GM18858 (cell line): ENCODE measurements around the gene EAF1.
"Not testable (repeated sequence)": the region's sequence is repeated elsewhere in the genome, so short reads cannot be mapped to it uniquely, and the experiment has no call there.

Experiments used
- ATAC-seq: cut with Tn5 transposase; IDR thresholded peaks from one replicate; pipeline ENCODE4 v1.9.1; 2021; ENCODE audit not compliant: unreplicated experiment

Gene EAF1

DNA sequence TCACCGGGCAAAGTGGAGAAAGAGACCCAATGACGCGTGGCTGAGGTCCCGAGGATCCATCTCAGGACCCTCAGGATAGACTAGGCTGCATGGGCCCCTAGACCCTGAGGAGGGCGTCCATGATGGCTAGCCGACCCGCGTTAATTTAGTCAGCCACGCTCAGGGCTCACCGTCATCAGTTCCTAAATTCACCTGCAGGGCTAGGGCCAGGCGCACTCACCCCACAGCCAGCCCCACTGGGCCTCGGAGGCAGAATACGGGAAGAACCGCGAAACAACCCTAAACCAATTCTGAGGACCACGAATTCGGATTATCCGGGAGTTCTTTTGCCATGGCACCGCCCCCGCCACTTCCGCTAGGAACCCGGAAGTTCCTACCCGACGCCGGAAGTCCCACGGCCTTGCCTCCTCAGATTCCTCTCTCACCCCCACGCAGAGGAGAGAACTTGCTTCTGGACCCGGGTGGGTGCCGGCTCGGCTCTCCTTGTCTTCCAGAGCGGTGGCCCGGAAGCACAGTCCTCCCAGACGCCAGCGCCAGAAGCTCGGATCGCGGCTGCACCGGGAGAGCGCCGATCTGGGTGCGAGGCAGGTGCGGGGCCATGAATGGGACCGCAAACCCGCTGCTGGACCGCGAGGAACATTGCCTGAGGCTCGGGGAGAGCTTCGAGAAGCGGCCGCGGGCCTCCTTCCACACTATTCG is at the start of gene EAF1, which contains the start of gene METTL6:
Gene EAF1 (plus strand): TSS at position 417 of the 699 bp plus-strand sequence. CDS start 182 bp downstream, at position 599.
Gene METTL6 (minus strand): TSS at position 363 of the 699 bp plus-strand sequence. CDS start 1,033 bp downstream, outside the sequence.
- peak; percentile 84 for ATAC-seq

DNA sequence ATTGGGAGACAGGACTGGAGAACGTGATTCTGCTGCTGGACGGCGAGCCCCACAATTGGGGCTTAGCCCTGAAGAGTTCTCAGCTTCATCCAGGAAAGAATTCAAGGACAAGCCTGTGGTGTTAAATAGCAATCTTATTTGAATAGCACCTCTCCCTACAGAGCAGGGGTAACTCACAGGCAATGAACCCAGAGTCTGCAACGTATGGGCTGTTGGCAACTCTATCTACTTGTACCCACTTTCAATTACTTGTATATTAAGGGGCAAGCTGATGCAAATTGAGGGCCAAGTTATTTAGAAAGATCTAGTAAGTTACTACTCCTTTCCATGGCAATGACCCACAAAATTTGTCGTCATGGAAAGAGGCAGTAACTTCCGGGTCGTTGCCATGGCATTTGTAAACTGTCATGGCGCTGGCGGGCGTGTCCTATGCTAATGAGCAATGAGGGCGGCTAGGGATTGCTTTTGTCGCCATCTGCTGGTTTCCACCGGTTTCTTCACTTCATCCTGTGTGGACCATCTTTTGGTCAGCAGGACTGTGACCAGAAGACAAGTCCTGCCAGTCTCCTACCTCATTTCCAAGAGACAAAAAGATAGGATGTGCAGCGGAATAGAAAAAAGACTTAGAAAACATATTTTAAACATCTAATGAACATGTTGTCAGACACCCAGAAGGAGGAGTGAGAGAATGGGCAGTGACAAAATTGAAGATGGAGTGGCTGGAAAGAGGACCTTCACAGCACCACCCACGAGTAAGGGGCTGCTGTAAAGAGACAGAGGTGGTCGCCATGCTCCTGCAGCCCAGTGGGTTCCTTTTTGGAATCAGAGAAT is 49.2 kb upstream of the EAF1 start:
- peak; percentile 77 for ATAC-seq

DNA sequence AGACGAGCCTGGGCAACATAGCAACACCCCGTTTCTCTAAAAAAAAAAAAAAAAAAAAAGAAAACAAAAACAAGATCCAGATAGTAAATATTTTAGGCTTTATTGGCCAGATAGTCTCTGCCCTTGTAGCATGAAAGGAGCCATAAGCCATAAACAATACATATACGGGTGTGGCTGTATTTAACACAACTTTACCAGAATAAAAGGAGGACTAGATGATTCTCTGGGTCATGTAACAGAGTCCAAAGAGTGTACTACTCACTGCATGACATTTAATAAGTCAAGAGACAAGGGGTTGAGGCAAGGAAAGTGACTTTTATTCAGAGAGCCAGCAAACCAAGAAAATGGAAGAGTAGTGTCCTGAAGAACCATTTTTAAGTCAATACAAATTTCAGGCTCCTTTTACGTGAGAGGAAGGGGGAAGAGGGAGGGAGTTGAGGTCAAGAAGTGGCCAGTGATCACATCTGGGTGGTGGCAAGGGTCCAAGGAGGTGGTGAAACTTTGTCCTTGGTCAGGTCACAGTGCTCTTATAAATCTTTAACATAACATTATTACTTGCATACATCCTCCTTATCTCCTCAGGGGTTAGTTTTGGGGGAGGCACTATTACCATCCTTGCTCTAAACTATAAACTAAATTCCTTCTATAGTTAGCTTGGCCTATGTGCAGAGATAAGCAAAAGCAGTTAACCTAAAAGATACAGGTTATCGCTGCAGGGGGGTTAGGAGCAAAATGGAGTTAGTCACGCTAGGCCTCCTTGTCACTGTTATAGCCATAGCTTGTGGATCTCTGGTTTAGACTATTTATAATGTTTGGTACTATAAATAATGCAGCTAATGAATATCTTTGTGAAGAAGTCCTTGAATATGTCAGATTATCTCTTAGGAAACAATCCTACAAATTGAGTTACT is 46.2 kb upstream of the EAF1 start:
- ATAC-seq = no peak

DNA sequence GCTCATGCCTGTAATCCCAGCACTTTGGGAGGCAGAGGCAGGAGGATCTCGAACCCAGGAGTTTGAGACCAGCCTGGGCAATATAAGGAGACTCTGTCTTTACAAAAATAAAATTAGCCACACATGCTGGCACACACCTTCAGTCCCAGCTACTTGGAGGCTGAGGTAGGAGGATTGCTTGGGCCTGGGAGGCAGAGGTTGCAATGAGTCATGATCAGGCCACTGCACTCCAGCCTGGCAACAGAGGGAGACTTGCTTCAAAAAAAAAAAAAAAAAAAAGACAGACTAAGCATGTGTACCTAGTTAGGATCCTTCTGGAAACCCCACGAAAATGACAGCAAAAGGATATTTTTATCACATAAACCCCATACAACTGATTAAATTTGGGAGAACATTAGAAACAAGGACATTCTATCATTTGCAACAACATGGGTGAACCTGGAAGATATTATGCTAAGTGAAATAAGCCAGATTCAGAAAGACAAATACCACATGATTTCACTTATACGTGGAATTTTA is 44.9 kb upstream of the EAF1 start:
- no peak for ATAC-seq

DNA sequence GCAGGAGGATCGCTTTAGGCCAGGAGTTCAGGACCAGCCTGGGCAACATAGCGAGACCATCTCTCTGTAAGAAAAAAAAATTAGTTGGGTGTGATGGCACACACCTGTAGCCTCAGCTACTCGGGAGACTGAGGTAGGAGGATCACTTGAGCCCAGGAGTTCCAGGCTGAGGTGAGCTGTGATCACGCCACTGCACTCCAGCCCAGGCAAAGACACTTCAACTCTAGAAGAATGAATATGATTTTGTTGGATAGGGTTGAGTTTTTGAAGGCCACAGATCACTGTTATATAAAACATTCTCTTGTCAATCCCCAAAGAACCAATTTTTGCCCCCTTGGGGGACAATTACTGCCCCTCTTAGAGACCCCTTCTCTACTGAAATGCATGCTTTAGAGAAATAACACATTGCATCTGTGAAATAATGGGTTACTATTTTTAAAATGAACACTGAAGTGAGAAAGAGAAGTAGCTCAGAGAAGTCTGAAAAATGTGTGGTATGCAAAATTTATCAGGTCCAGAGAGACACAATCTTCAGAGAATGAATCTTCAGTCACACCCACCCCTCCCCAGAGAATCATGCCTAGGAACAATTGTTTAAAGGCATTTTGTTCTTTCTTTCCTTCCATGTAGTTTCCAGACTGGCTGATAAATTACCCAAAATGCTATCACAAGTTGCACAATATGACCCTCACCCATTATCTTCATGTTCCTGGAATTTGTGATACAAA is 42.7 kb upstream of the EAF1 start:
- ATAC-seq = peak; percentile 87

DNA sequence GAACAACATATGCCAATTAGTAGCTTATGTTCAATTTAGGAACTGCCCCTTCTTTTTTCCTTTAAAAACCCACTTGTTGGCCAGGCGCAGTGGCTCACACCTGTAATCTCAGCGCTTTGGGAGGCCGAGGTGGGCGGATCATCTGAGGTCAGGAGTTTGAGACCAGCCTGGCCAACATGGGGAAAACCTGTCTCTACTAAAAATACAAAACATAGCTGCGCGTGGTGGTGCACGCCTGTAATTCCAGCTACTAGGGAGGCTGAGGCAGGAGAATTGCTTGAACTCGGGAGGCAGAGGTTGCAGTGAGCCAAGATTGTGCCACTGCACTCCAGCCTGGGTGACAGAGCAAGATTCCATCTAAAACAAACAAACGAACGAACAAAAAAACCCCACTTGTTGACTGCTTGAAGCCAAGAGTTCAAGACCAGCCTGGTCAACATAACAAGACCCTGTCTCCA is 42.1 kb upstream of the EAF1 start:
- not testable (repeated sequence) for ATAC-seq

DNA sequence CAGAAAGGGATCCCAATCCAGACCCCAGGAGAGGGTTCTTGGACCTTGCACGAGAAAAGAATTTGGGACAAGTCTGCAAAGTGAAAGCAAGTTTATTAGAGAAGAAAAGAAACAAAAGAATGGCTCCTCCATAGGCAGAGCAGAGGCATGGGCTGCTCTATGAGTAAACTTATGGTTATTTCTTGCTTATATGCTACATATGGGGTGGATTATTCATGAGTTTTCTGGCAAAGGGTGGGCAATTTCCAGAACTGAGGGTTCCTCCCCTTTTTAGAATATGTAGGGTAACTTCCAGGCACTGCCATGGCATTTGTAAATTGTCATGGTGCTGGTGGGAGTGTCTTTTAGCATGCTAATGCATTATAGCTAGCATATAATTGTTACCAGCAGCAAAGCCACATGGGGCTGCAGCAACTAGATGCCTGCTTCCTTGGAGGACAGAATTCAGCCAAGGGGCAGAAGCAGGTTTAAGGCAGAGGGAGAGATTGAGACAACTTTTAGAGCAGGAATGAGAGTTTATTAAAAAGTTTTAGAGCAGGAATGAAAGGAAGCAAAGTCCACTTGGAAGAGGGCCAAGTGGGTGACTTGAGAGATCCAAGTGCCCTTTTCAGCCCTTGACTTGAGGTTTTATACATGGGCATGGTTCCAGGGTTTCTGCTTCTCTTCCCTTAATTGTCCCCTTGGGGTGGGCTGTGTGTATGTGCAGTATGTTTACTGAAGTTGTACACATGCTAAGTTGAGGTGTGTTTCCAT is 41.3 kb upstream of the EAF1 start:
- no peak for ATAC-seq

DNA sequence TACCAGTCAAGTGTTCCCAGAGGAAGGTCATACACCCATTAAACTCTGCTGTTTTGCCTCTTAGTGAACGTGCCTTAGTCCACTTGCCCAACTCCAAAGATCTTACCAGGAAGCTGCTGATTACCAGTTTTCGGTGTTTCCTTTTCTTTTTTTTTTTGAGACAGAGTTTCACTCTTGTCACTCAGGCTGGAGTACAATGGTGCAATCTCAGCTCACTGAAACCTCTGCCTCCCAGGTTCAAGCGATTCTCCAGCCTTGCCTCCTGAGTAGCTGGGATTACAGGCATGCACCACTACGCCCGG is 40.8 kb upstream of the EAF1 start:
- ATAC-seq = not testable (repeated sequence)

DNA sequence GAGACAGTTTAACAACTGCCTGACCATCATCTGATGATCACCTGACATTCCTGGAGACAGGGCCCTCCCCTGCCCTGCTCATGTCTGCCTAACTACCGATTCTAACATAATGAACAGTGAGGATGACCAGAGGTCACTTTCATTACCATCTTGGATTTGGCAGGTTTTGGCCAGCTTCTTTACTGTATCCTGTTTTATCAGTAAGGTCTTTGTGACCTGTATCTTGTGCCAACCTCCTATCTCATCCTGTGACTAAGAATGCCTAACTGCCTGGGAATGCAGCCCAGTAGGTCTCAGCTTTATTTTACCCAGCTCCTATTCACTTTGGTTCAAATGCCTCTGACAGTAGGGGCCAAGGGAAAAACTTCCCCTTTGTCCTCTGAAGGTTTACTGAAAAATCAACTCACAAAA is 40.2 kb upstream of the EAF1 start:
- ATAC-seq = no peak

DNA sequence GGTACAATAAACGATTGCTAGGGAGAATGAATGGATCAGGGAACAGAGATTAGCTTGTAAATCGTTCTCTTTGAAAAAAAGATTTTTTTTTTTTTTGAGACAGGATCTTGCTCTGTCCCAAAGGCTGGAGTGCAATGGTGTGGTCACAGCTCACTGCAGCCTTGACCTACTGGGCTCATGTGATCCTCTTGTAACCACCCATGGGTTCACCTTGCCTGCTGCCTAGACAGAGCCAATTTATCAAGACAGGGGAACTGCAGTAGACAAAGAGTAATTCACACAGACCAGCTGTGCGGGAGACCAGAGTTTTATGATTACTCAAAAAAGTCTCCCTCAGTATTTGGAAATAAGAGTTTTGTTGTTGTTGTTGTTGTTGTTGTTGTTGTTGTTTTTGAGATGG is 39.7 kb upstream of the EAF1 start:
- ATAC-seq = no peak

DNA sequence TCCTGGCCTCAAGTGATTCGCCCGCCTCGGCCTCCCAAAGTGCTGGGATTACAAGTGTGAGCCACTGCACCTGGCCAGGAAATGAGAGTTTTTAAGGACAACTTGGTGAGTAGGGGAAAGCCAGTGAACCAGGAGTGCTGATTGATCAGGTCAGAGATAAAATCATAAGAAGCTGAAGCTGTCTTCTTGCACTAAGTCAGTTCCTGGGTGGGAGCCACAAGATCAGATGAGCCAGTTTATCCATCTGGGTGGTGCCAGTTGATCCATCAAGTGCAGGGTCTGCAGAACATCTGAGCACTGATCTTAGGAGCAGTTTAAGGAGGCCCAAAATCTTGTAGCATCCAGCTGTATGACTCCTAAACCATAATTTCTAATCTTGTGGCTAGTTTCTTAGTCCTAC is 39.1 kb upstream of the EAF1 start:
- not testable (repeated sequence) for ATAC-seq

DNA sequence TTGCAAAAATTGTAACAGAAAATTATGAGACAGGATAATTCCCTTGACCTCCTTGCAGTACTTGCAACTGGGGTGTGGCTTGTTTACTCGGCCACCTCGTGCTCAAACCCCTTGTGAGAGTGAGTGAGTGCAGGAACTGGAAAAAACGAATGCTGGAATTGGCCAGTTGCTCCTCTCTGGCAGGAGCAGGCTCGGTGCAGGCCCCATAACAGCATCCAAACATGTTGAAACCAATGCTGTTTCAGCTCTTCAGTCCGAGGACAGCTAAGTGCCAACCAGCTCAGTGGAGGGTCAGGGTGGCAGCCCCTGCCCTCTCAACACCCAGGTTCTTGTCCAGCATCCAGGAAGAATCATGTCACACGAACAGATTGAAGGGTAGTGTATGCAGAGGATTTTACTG is 36.9 kb upstream of the EAF1 start:
- ATAC-seq = no peak

DNA sequence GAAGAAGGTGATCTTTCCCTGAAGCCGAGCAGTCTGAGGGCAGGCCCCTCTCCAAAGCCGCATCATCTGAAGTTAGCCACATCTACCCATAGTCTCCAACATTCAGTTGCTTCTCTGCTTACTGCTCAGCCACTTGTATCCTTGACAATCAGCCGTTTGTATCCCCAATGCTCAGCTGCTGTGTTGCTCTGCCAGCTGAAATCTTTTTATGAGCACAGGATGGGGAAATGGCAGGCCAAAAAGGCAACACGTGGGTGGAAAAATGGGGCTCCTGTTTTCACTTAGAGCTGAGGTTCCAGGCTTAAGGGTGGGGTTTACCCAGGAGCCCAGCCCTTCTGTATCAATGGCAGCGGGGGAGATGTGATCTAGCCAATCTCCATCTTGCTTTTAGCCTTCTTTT is 36.4 kb upstream of the EAF1 start:
- no peak for ATAC-seq

DNA sequence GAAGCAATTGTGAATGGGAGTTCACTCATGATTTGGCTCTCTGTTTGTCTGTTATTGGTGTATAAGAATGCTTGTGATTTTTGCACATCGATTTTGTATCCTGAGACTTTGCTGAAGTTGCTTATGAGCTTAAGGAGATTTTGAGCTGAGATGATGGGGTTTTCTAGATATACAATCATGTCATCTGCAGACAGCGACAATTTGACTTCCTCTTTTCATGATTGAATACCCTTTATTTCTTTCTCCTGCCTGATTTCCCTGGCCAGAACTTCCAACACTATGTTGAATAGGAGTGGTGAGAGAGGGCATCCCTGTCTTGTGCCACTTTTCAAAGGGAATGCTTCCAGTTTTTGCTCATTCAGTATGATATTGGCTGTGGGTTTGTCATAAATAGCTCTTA is 34.1 kb upstream of the EAF1 start:
- not testable (repeated sequence) for ATAC-seq

DNA sequence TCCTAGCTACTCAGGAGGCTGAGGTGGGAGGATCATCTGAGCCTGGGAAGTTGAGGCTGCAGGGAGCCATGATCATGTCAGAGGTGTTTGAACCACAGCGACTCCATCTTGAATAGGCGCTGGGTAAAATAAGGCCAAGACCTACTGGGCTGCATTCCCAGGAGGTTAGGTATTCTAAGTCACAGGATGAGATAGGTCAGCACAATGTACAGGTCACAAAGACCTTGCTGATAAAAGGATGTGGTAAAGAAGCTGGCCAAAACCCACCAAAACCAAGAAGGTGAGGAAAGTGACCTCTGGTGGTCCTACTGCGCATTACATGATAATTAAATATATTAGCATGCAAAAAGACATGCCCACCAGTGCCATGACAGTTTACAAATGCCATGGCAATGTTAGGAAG is 28.7 kb upstream of the EAF1 start:
- not testable (repeated sequence) for ATAC-seq

DNA sequence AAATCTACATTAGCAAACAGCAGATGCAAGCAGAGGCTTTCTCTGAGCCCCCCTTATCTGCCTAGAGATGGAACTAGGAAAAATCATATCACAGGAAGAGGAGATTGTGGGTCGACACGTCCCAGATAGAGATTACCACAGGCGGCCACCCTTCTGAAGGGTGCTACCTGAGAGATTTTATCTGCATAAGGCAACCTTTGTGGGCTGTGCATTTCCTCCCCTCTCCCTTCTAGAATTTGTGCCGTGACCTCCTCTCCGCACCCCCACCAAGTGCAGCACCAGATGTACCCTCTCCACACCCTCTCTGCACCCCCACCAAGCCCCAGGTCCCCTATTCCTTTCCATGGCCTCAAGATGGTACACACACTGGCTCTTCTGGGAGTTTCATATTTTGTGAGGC is 27.4 kb upstream of the EAF1 start:
- no peak for ATAC-seq

DNA sequence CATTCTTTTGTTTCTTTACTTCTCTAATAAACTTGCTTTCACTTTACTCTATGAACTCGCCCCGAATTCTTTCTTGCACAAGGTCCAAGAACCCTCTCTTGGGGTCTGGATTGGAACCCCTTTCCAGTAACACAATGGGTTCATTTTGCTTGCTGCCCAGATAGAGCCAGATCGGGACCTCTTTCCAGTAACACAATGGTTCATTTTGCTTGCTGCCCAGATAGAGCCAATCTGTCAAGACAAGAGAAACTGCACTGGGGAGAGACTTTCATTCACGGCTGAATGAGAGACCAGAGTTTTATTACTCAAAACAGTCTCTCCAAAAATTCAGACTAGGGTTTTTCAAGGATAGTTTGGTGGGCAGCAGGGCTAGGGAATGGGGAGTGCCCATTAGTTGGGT is 25.5 kb upstream of the EAF1 start:
- no peak for ATAC-seq

DNA sequence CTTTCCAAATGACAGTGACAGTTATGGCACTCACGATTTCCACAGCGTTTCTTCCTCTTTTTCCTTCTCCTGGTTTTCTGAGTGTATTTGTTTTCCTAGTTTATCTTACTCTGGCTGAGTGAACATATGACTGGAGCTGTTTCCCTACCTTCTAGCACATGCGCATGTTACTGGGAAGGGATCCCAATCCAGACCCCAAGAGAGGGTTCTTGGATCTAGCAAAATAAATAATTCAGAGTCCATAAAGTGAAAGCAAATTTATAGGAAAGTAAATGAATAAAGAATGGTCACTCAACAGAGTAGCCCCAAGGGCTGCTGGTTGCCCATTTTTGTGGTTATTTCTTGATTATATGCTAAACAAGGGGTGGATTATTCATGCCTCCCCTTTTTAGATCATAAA is 23.9 kb upstream of the EAF1 start:
- ATAC-seq = no peak

DNA sequence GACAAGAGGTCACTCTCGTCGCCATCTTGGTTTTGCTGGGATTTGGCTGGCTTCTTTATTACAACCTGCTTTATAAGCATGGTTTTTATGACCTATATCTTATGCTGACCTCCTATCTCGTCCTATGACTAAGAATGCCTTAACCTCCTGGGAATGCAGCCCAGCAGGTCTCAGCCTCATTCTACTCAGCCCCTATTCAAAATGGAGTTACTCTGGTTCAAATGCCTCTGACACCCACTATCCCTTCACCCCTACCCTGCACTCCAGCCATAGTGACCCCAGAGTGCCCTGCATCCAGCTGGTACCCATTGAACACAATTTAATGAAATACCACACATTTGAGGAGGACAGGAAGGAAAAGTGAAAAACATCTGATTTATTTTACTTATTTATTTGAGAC is 23.4 kb upstream of the EAF1 start:
- no peak for ATAC-seq

DNA sequence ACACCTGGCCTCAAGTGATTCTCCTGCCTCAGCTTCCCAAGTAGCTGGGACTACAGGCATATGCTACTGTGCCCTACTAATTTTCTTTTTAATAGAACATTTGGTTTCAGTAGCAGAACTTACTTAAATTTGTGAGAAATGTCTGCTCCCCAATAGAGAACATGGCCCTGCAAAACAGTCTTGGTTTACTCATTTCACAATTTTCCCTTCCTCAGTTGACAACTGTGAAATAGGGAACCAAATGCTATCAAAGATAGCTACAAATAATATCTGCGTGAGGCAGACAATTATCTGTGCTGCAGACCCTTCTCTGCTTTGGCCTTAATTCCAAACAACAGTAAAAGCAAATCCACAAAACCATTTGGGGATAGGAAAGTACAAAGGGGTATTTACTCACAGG is 22.6 kb upstream of the EAF1 start:
- ATAC-seq = no peak
